Choroid plexus epithelial cell (primary cell): Measurements from ENCODE around the gene KIAA1958.

Experiments used
- DNase-seq: peaks from one replicate; pipeline ENCODE4 v3.0.0-alpha.2; 2010; ENCODE audit warnings: low read depth
- H3K4me3 ChIP-seq: 2 replicates; pipeline ENCODE4 v1.5.1; 2011; ENCODE audit warnings: low read depth, mild to moderate bottlenecking, control low read depth, low read length, moderate library complexity
- CTCF ChIP-seq: conservative IDR thresholded peaks from 2 replicates; pipeline ENCODE4 v1.5.1; 2011; ENCODE audit warnings: low read depth, mild to moderate bottlenecking, control low read depth, inconsistent platforms, low read length, moderate library complexity

KIAA1958 gene

GRCh38 chr9:112699230-112699629 is 212.6 kb downstream of the KIAA1958 start:
- no peak overlapping the region for H3K4me3 ChIP-seq
- no peak for TF ChIP-seq CTCF
- no peak for DNase-seq

DNA sequence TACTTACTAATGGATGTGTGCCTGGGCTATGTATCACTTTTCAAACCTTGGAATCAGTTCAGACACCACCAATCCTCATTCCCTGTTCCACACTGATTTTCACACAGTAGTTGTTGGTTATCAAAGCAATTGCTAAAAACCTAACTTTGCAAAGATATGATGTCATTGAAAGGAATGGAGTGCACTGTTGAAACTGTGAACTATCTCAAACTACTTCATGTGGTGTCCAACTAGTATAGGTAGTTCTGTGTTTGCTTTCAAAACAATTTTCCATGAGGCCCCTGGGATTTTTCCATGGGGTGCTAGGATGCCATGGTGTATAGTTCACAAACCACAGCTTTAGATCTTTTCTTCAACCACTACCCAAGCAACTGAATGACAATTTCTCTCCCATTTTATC is 213.5 kb downstream of the KIAA1958 start:
- H3K4me3 ChIP-seq = no peak overlapping the region
- DNase-seq = peak; percentile 26
- TF ChIP-seq CTCF = no peak

DNA sequence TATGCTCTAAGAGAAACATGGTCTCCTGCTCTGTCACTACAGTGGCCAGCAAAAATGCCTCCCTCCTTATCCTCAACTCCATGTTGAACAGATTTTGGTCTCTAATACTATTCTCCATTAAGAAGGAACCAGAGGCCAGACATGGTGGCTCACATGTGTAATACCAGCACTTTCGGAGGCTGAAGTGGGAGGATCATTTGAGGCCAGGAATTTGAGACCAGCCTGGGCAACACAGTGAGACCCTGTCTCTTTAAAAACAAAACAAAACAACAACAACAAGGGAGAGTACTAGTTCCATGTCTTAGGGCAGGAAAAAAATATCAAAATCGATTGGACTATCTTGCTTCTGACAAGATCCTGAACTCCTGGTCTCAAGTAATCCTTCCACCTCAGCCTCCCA is 216.7 kb downstream of the KIAA1958 start:
- no peak for TF ChIP-seq CTCF
- H3K4me3 ChIP-seq = no peak overlapping the region
- no peak for DNase-seq

- H3K4me3 ChIP-seq = no peak overlapping the region
- peak; percentile 81 for DNase-seq
- peak; percentile 76 for TF ChIP-seq CTCF
Observed at GRCh38 chr9:112705768-112706427, 219.3 kb downstream of the KIAA1958 start.

DNA sequence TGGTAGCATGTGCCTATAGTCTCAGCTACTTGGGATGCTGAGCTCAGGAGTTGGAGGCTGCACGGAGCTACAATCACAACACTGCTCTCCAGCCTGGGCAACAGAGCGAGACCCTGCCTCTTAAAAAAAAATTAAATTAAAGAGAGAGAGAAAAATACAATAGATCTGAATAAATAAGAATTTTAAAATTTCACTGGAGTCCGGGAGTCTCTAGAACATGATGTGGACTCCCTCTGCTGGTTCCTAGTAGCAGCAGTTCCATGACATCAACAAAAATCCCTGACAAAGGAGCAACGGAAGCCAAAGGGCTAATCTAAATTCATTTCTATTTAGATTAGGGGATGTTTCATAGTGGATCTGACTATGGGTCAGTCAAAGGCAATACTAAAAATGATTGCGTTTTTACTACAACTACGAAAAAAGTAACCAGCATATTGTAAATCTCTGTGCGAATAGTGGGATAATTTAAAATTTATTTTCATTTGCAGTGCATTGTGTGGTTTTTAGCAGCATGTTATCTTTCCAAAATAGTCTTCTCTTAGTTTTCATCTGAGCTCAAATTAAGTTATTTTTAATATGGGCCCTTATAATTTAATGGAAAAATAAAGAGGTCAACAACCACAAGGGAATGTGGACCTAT is 224.5 kb downstream of the KIAA1958 start:
- H3K4me3 ChIP-seq = no peak overlapping the region
- DNase-seq = peak; percentile 76
- TF ChIP-seq CTCF = peak; percentile 84

DNA sequence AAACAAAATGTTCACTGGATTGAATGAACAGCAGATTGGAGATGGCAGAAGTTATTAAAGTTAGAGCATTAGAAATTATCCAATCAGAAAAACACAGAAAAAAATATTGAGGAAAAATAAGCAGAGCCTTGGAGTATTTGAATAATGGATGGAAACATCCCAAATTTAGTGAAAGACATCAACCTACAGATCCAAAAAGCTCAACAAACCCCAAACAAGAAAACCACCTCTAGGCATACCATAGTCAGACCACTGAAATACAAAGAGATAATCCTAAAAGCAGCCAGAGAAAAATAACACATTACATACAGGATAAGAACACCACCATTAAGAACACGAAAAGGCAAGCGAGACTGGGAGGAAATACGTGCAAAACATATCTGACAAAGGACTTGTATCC is 226.1 kb downstream of the KIAA1958 start:
- no peak for DNase-seq
- no peak overlapping the region for H3K4me3 ChIP-seq
- TF ChIP-seq CTCF = no peak

- TF ChIP-seq CTCF = peak; percentile 2
- peak; percentile 97 for DNase-seq
- H3K4me3 ChIP-seq = peak within 1 kb of the TSS; percentile 94
Observed at GRCh38 chr9:112717661-112718331, 231.2 kb downstream of the KIAA1958 start, which contains the start of gene INIP. TSS of gene INIP (minus strand) at chr9:112718117. CDS start at chr9:112716485, 1,632 bp downstream.
